Left kidney (tissue), 2 donors: ENCODE data around the gene SLC2A1. TPM values are rescaled to one million over a fixed set of nuclear protein-coding genes. Genes with fewer than 3 reads are reported as not detected.

Experiments used
- DNase-seq: peaks from one replicate; pipeline ENCODE4 v3.0.0-alpha.2; 2013
- polyA plus RNA-seq: library from polyadenylated mRNA; unstranded; fragments of 120-200 nt; gene quantifications from one replicate; pipeline ENCODE4 v1.2.1, GENCODE V29; 2013; ENCODE audit not compliant: insufficient read length

Gene SLC2A1
- polyA plus RNA-seq, 1 donor: 31.7 TPM

DNA sequence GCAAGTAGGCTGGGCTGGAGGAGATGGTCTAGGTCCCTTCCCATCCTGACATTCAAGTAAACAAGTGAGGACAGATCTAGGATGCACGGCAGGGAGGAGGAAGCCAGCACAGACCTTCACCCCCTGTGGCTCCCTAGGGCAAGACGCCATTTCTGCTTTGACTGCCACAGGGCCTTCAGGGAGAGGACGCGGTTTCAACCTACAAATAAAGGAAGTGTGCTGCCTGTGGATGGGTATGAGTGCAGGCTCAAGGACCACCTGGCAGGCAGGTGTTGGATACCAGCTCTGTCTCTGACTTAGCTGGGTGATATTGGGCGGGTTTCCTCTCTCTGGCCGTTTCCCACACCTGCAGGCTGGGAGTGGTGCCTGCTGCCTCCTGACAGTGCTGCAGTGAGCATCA lies 16.2 kb downstream of the SLC2A1 start:
- no peak for DNase-seq

- no peak for DNase-seq
Measured at GRCh38 chr1:42941640-42942330, 16.9 kb downstream of the SLC2A1 start.

GRCh38 chr1:42940851-42941639 lies 17.6 kb downstream of the SLC2A1 start:
- DNase-seq: no peak

GRCh38 chr1:42938645-42939615 lies 19.7 kb downstream of the SLC2A1 start:
- DNase-seq: no peak

GRCh38 chr1:42937836-42938644 lies 20.6 kb downstream of the SLC2A1 start:
- no peak for DNase-seq

DNA sequence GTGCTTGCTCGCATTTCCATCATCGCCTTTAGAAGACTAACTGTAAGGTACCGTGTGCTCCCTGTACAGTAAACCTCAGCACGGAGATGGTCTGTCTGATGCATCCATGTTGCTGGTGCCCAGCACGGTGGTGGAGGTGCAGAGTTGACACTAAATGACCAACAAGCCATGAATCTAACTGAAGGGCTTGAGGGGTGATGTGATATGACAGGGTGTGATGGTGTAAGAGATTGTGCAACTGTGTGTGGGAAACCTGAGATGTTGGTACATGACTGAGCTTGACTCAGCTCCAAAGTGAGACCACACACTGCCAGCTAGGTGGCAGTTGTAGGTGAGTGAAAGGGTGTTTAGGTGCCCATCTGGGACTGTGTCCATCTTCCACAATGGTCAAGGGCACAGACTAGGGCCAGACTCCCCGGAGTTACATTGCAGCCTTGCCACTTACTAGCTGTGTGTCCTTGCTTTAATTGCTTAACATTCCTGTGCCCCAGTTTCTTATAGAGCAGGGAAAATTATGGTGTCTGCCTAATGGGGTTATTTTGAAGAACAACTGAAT lies 21.4 kb downstream of the SLC2A1 start:
- no peak for DNase-seq

DNA sequence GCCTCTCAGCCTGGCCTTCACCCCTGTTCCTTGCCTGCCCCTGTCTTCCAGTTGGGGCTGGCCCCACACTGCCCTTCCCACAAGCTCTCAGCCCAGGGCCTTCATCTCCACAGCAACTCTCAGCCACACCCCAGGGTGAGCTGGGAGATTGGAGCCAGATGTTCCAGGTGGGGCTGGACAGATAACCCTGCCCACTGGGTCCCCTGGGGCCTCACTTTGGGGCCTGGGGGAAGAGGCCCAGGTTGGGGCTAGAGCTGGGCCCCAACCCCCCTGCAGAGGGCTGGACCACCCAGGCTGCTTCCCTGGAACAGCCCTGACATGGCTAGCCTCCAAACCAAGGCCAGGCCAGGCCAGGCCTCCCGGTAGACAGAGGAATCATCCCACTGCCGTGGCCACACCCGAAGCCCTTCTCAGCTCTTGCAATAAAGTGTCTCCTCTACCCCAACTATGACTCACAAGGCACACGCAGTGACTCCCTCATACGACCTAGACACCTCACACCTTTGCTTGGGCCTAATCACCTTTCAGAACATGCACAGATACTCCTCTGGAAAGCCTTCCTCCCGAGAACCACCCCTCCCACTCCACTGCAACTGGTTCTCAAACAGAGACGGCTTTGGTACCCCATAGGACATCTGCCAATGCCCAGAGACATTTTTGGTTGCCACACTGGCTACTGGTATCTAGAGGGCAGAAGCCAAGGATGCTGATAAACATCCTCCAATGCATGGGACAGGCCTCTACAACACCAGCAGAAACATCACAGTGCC lies 22.2 kb downstream of the SLC2A1 start:
- DNase-seq: no peak

GRCh38 chr1:42935971-42936308 lies 22.7 kb downstream of the SLC2A1 start:
- DNase-seq: no peak

GRCh38 chr1:42935313-42935895 lies 23.3 kb downstream of the SLC2A1 start:
- no peak for DNase-seq

GRCh38 chr1:42934541-42935312 lies 23.9 kb downstream of the SLC2A1 start:
- no peak for DNase-seq

- no peak for DNase-seq
Measured at GRCh38 chr1:42933610-42934491, 24.8 kb downstream of the SLC2A1 start.

GRCh38 chr1:42933060-42933586 lies 25.5 kb downstream of the SLC2A1 start:
- DNase-seq: no peak

GRCh38 chr1:42932442-42932941 lies 26.2 kb downstream of the SLC2A1 start:
- DNase-seq: no peak

GRCh38 chr1:42931911-42932422 lies 26.7 kb downstream of the SLC2A1 start:
- no peak for DNase-seq

GRCh38 chr1:42931108-42931539 lies 27.5 kb downstream of the SLC2A1 start:
- no peak for DNase-seq

- DNase-seq: no peak
Measured at GRCh38 chr1:42930178-42931107, 28.2 kb downstream of the SLC2A1 start.
